GM12878 (cell line): ENCODE data around the gene ADCY5. TPM values are rescaled to one million over a fixed set of nuclear protein-coding genes. Genes with fewer than 3 reads are reported as not detected.

ENCODE experiments used
- ATAC-seq: fragments of 200-7000 bp; cut with Tn5 transposase; 3 replicates; pipeline ENCODE4 v1.9.1; 2020; ENCODE audit warnings: mild to moderate bottlenecking, moderate library complexity
- BruUV-seq: library from RNA; stranded (reverse); fragments of 400-500 nt; replicated peaks from 2 replicates; lab custom pipeline; 2021; lab: Mats Ljungman, UMichigan
- CTCF ChIA-PET: fragments of 300-600 bp; sonication (Branson Sonifier 250); formaldehyde crosslinking; extraction: SDS; loops from one replicate; lab custom pipeline; 2021; ENCODE audit warnings: inconsistent platforms; lab: Yijun Ruan, JAX
- POLR2A ChIA-PET: fragments of 350-600 bp; formaldehyde crosslinking; extraction: SDS; loops from one replicate; lab custom pipeline; 2021; ENCODE audit warnings: inconsistent platforms; lab: Charles Lee
- RAD21 ChIA-PET: fragments of 300-600 bp; sonication (Branson Sonifier 250); formaldehyde crosslinking; loops from one replicate; lab custom pipeline; 2023; ENCODE audit warnings: antibody characterized with exemption; ENCODE audit not compliant: unreplicated experiment; lab: Charles Lee
- SMC1A ChIA-PET: fragments of 300-600 bp; sonication (Branson Sonifier 250); formaldehyde crosslinking; loops from one replicate; lab custom pipeline; 2023; ENCODE audit not compliant: unreplicated experiment, uncharacterized antibody; lab: Charles Lee
- DNase-seq: peaks from one replicate; pipeline ENCODE4 v3.0.0-alpha.2; 2011; ENCODE audit warnings: low read depth, low spot score
- FAIRE-seq: peaks from 3 replicates; lab custom pipeline; 2011; peaks lifted over from hg19 to GRCh38; lab: Jason Lieb, UNC
- H2AFZ ChIP-seq: 2 replicates; pipeline ENCODE4 v1.6.0; 2011; ENCODE audit warnings: low read depth, low read length, control low read depth; ENCODE audit not compliant: control insufficient read depth
- H3K27ac ChIP-seq: 2 replicates; pipeline ENCODE4 v1.5.1; 2011; ENCODE audit warnings: control low read depth; ENCODE audit not compliant: control insufficient read depth, insufficient read depth
- H3K27me3 ChIP-seq, 2 experiments: replicated peaks in 1 of 2; 2 replicates each; pipeline versions ENCODE4 v1.6.0 to v1.6.1; 2011; ENCODE audit warnings: low read length in 1 of 2; ENCODE audit not compliant: control insufficient read depth in 2 of 2, insufficient read depth in 2 of 2
- H3K36me3 ChIP-seq, 2 experiments: 2 replicates each; pipeline ENCODE4 v1.5.1; 2011; ENCODE audit warnings: low read length in 1 of 2; ENCODE audit not compliant: control insufficient read depth in 2 of 2, insufficient read depth in 2 of 2
- H3K4me1 ChIP-seq: 2 replicates; pipeline ENCODE4 v1.6.1; 2011; ENCODE audit warnings: mild to moderate bottlenecking, low read length, moderate library complexity, mixed read lengths; ENCODE audit not compliant: control insufficient read depth, insufficient read depth
- H3K4me2 ChIP-seq: 2 replicates; pipeline ENCODE4 v1.6.0; 2011; ENCODE audit warnings: control low read depth; ENCODE audit not compliant: control insufficient read depth, insufficient read depth
- H3K4me3 ChIP-seq: fragments of 200-600 bp; sonication (generic); 2 replicates; pipeline ENCODE4 v1.5.1; 2016
- H3K79me2 ChIP-seq: 2 replicates; pipeline ENCODE4 v1.6.0; 2011; ENCODE audit warnings: low read length; ENCODE audit not compliant: control insufficient read depth, insufficient read depth
- H3K9ac ChIP-seq: 2 replicates; pipeline ENCODE4 v1.8.0; 2011; ENCODE audit warnings: low read length, control low read depth, mixed read lengths; ENCODE audit not compliant: control insufficient read depth, insufficient read depth
- H3K9me3 ChIP-seq: replicated peaks from 3 replicates; pipeline ENCODE4 v1.5.1; 2011; ENCODE audit warnings: mild to moderate bottlenecking, low read length; ENCODE audit not compliant: control insufficient read depth, insufficient read depth
- H4K20me1 ChIP-seq: 2 replicates; pipeline ENCODE4 v1.6.0; 2011; ENCODE audit not compliant: control insufficient read depth, insufficient read depth
- PKNOX1 ChIP-seq: fragments of 450-650 bp; IDR thresholded peaks from 2 replicates; pipeline ENCODE4 v1.6.1; 2016; ENCODE audit warnings: mild to moderate bottlenecking
- WGBS: methylation state at CpG from one replicate; pipeline ENCODE4 v1.1.6; 2016; ENCODE audit warnings: low lambda C conversion rate; ENCODE audit not compliant: insufficient replicate concordance, insufficient coverage; ENCODE audit errors: missing lambda C conversion rate; 5-methylcytosine and 5-hydroxymethylcytosine counted together
- in situ Hi-C: fragments of 300-500 bp; cut with MboI; formaldehyde crosslinking; loops from 9 replicates; pipeline ENCODE4 v1.14.3; 2018; ENCODE audit warnings: mixed read lengths
- intact Hi-C: fragments of 100-400 bp; cut with micrococcal nuclease; formaldehyde crosslinking; loops from one replicate; pipeline ENCODE4 v1.14.2; 2022; ENCODE audit not compliant: unreplicated experiment
- polyA plus RNA-seq, 11 experiments: library from polyadenylated mRNA; depleted of rRNA in 4 of 11; unstranded in 6 of 11; stranded (reverse) in 5 of 11; fragments of >200 nt; fragmentation: Nextera tagmentation in 4 of 11; fragmentation: Illumina TruSeq in 1 of 11; extraction: Ambion mirVana in 4 of 11; extraction: Trizol in 1 of 11; gene quantifications; 1 replicate in 1 of 11; 2 replicates in 10 of 11; pipeline versions ENCODE4 v1.2.1 to v1.2.3, GENCODE V29; 2011 to 2016; ENCODE audit warnings: inconsistent platforms in 2 of 11, missing spikeins in 2 of 11, low read depth in 1 of 11
- total RNA-seq, 4 experiments: library from RNA; depleted of rRNA in 3 of 4; stranded (reverse); fragments of >200 nt in 3 of 4; fragmentation: Illumina TruSeq in 1 of 4; extraction: Trizol in 1 of 4; gene quantifications; 2 replicates each; pipeline versions ENCODE4 v1.2.1 to v1.2.3, GENCODE V29; 2013 to 2021
- TF ChIP-seq, protein P1 (sequence below): fragments of 450-650 bp; IDR thresholded peaks from 2 replicates; pipeline ENCODE4 v1.6.1; 2016; ENCODE audit warnings: mild to moderate bottlenecking, moderate library complexity, borderline replicate concordance

ADCY5 gene
- total and polyA plus RNA-seq, 10 of the 15 experiments (the other 5 are each of a cell fraction or from before 2014, with no cell fraction given) = under 0.01 to 0.24 (median 0.02) TPM; not detected in 4

GRCh38 chr3:123319760-123320159 lies 129.1 kb downstream of the ADCY5 start:
- Histone ChIP-seq H3K4me3 (no peak overlapping the region), H3K27ac (no peak overlapping the region)
- TF ChIP-seq, protein P1, sequence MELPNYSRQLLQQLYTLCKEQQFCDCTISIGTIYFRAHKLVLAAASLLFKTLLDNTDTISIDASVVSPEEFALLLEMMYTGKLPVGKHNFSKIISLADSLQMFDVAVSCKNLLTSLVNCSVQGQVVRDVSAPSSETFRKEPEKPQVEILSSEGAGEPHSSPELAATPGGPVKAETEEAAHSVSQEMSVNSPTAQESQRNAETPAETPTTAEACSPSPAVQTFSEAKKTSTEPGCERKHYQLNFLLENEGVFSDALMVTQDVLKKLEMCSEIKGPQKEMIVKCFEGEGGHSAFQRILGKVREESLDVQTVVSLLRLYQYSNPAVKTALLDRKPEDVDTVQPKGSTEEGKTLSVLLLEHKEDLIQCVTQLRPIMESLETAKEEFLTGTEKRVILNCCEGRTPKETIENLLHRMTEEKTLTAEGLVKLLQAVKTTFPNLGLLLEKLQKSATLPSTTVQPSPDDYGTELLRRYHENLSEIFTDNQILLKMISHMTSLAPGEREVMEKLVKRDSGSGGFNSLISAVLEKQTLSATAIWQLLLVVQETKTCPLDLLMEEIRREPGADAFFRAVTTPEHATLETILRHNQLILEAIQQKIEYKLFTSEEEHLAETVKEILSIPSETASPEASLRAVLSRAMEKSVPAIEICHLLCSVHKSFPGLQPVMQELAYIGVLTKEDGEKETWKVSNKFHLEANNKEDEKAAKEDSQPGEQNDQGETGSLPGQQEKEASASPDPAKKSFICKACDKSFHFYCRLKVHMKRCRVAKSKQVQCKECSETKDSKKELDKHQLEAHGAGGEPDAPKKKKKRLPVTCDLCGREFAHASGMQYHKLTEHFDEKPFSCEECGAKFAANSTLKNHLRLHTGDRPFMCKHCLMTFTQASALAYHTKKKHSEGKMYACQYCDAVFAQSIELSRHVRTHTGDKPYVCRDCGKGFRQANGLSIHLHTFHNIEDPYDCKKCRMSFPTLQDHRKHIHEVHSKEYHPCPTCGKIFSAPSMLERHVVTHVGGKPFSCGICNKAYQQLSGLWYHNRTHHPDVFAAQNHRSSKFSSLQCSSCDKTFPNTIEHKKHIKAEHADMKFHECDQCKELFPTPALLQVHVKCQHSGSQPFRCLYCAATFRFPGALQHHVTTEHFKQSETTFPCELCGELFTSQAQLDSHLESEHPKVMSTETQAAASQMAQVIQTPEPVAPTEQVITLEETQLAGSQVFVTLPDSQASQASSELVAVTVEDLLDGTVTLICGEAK = no peak
- TF ChIP-seq PKNOX1 = no peak
- TF ChIP-seq, all 136 proteins: peak for 0
- BruUV-seq = no TSS peak
- ChIA-PET CTCF (interaction anchor here (0.9 to 1.4 kb wide), 3 partner anchors 12 to 404 kb away, joined by 3 to 4 read pairs (median 3); no protein-coding TSS in a partner anchor), RAD21 (no interaction called here), SMC1A (no interaction called here), POLR2A (no interaction called here)
- Histone ChIP-seq H3K9me3 (no peaks in the 10 kb centered on the region), H3K36me3 (no peaks in the 10 kb centered on the region), H2AFZ (no peak overlapping the region), H4K20me1 (no peaks in the 10 kb centered on the region; the same call in 1 of the 2 replicates), H3K27me3 (peaks cover 0 to 7% of the 10 kb centered on the region in 2 experiments; a peak in 2 of 4 replicates), H3K79me2 (no peaks in the 10 kb centered on the region), H3K4me1 (no peaks in the 10 kb centered on the region), H3K9ac (no peak overlapping the region), H3K4me2 (no peak overlapping the region)
- DNase-seq (no peak), FAIRE-seq (no peak), ATAC-seq (no peak)
- in situ Hi-C loops (no loop called here), intact Hi-C loops (no loop called here)
- WGBS = 24% methylated on average over 10 of the region's 10 CpGs
